ENCODE data around the gene RPL3.
"Not testable (repeated sequence)": the region's sequence is repeated elsewhere in the genome, so short reads cannot be mapped to it uniquely, and the experiment has no call there.

Gene RPL3

DNA sequence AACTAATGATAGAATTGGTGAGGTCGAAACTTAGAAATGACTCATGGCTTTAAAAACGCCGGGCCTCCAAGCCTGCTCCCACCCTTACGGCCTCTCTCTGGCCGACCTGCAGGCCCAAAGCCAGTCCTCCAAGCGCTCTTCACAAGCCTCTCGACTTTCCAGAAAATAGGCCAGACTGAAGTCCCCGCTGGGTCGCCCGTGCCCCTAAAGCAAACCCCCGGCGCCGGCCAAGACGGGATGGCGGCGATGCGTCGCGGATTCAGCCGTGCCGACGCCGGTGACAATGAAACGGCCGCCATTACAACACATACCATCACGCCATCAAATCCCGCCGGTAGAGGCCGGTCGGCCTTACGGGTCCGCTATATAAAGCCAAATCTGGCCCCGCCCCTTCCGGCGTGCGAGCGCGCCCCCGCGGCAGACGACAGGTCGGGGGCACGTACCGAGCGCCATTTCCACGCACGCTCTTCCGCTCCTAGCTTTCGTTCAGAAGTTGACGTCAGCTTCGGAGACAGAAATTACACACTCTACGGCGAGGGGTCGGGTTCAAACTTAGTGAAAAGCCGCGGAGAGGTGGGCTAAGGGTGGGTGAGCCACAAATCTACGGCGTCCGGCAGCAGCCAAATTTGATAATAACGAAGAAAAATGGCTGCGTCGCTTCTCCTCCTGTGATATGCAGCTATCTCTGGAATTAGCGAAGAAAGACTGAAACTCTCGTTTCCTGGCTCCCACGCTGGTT is at the start of gene RPL3:
Gene RPL3 (minus strand): TSS at position 340 of the 739 bp plus-strand sequence. CDS start 26 bp downstream, at position 314.
- DNase-seq (ENCODE audit: low read depth in 2 of 2, low spot score in 1 of 2): peak; percentile 96 to 97

GRCh38 chr22:39369186-39369585 is 49.8 kb upstream of the RPL3 start:
- no peak for DNase-seq (ENCODE audit: low read depth in 2 of 2, low spot score in 1 of 2)

DNA sequence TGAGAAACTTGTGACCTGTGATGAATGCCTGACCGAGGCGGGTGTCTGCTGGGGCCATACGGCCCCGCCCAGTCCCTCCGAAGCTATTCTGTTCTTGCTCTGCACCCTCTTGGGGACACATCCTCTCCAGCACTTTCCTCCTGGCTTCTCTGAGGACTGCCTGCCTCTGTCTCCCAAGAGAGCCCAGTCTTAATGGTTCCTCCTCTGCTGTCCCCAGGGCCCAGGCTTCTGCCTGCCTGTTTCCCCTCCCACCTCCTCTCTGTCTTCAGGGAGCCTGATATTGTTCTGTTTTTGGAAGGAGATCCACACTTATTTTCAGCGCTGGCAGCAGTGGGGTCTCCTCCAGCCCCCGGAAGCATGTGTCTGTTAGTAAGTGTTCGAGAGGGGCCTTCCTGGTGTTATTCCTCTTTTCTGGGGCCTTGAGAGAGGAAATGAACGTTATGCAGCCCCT is 49.1 kb upstream of the RPL3 start:
- no peak for DNase-seq (ENCODE audit: low read depth in 2 of 2, low spot score in 1 of 2)

GRCh38 chr22:39367035-39367434 is 47.6 kb upstream of the RPL3 start:
- DNase-seq (ENCODE audit: low read depth in 2 of 2, low spot score in 1 of 2): no peak

DNA sequence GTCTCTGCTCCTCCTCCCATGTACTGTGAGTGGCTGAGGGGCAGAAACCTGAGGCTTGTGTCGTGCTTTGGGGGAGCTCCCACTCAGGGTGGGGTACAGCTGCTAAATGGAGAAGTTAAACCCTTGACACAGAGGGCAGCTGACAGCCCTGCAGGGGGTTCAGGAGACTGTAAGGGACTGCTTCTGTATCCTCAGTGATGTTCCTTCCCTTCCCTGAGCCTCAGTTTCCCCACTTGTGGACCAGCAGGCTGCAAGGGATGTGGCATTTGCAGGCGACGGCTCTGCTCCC is 46.0 kb upstream of the RPL3 start:
- no peak for DNase-seq (ENCODE audit: low read depth in 2 of 2, low spot score in 1 of 2)

- no peak for DNase-seq (ENCODE audit: low read depth in 2 of 2, low spot score in 1 of 2)
These were observed 45.5 kb upstream of the RPL3 start for GRCh38 chr22:39364714-39365491.

DNA sequence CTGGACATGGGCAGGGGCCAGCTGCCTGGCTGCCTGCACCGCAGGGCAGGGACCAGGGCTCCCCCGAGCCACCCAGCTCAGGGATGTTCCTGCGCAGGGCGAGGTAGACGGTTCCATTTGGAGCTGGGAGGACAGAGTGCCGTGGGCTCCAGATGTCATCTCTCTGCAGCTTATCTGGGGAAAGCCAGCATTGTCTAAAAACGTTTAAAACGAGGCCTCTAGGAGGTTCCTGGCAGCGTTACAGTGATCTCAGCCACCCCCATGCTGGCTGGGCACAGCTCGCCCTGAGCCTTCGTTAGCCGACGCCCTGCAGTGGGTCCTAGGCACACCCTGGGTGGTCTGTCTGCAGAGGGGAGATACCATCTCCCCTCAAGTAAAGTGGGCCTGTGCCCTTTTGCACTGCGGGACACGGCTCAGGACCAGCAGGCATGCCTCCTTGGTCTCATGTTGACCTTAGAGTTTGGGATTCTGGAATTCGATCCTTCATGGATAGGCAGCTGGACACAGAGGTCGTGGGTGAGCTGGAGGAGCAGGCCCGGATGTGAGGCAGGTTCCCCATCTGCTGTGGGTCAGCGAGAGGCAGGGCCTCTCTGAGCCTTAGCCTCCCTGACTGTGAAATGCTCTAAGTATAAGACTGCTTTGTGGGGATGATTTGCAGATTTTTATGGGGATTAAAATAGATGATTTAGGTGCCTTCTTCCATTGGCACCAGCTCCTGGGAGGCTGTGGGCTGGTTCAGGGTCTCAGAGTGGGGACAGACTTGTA is 44.5 kb upstream of the RPL3 start:
- no peak for DNase-seq (ENCODE audit: low read depth in 2 of 2, low spot score in 1 of 2)

GRCh38 chr22:39362932-39363331 is 43.5 kb upstream of the RPL3 start:
- no peak for DNase-seq (ENCODE audit: low read depth in 2 of 2, low spot score in 1 of 2)

- no peak for DNase-seq (ENCODE audit: low read depth in 2 of 2, low spot score in 1 of 2)
These were observed 42.8 kb upstream of the RPL3 start for GRCh38 chr22:39362271-39362670.

DNA sequence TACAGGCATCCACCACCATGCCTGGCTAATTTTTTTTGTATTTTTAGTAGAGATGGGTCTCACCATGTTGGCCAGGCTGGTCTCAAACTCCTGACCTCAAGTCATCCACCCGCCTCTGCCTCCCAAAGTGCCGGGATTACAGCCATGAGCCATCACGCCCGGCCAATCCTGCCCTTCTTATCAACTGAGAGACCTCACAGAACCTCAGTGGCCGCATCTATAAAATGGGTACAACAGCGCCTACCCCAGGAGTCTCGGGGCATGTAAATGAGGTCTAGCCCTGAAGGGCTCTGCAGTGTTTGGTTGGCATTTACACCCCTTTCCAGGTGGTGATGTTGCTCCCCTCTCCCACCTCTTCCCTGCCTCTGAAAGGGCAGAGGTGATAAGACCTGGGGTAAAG is 42.1 kb upstream of the RPL3 start:
- no peak for DNase-seq (ENCODE audit: low read depth in 2 of 2, low spot score in 1 of 2)

DNA sequence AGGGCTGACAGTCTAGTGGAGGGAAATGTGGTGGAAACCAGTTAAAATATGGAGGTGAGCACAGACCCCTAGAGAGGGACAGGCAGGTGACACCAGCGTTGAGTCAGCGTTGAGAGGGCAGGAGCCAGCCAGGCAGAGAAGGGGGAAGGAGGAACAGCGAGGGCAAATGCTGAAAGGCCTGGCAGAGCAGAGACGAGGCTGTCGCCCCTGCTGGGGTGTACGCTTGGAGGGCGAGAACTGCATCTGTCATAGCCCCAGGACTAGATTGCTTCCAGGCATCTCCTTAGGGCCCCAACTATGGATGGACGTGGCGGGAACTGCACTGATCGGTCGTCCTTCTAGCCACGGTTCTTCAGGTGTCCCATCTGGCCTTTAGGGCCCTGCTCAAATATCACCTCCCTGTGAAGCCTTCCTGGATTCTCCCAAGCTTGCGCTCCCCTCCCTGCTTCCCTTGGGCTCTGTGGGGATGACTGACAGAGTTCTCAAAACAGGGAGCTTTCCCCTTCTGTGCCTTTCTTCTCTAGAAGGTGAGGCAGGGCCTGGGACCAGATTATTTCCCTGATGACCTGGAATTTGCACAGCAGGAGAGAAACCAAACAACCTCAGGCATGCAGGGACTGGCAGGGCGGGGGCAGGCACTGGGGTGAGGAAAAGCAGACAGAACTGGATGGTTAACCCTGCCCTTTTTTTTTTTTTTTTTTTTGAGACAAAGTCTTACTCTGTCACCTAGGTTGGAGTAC is 41.4 kb upstream of the RPL3 start:
- no peak for DNase-seq (ENCODE audit: low read depth in 2 of 2, low spot score in 1 of 2)

DNA sequence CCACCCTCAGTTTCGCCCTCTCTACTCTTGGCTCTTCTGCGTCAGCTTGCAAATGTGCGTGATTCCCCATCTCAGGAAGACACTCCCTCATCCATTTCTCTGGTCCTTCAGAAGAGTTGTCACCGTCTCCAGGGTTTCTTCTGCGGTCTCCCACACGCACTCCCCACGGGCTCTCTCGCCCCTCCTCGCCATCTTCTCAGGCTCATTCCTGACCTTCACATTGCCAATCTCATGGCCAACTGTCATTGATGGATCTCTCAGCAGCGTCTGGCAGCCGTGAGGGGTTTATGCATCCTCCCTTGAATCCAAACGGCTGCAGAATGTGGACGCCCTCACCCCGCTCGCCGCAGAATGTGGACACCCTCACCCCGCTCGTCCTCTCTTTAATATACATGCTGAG is 40.8 kb upstream of the RPL3 start:
- DNase-seq (ENCODE audit: low read depth in 2 of 2, low spot score in 1 of 2): no peak

- no peak for DNase-seq (ENCODE audit: low read depth in 2 of 2, low spot score in 1 of 2)
These were observed 40.3 kb upstream of the RPL3 start for GRCh38 chr22:39359659-39360195.

DNA sequence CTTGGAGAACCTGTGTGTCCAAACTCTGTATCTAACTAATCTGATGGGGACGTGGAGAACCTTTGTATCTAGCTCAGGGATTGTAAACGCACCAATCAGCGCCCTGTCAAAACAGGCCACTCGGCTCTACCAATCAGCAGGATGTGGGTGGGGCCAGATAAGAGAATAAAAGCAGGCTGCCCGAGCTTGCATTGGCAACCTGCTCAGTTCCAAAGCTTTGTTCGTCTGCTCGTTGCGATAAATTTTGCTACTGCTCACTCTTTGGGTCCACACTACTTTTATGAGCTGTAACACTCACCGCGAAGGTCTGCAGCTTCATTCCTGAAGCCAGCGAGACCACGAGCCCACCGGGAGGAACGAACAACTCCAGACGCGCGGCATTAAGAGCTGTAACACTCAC is 38.8 kb upstream of the RPL3 start:
- DNase-seq (ENCODE audit: low read depth in 2 of 2, low spot score in 1 of 2): not testable (repeated sequence)

DNA sequence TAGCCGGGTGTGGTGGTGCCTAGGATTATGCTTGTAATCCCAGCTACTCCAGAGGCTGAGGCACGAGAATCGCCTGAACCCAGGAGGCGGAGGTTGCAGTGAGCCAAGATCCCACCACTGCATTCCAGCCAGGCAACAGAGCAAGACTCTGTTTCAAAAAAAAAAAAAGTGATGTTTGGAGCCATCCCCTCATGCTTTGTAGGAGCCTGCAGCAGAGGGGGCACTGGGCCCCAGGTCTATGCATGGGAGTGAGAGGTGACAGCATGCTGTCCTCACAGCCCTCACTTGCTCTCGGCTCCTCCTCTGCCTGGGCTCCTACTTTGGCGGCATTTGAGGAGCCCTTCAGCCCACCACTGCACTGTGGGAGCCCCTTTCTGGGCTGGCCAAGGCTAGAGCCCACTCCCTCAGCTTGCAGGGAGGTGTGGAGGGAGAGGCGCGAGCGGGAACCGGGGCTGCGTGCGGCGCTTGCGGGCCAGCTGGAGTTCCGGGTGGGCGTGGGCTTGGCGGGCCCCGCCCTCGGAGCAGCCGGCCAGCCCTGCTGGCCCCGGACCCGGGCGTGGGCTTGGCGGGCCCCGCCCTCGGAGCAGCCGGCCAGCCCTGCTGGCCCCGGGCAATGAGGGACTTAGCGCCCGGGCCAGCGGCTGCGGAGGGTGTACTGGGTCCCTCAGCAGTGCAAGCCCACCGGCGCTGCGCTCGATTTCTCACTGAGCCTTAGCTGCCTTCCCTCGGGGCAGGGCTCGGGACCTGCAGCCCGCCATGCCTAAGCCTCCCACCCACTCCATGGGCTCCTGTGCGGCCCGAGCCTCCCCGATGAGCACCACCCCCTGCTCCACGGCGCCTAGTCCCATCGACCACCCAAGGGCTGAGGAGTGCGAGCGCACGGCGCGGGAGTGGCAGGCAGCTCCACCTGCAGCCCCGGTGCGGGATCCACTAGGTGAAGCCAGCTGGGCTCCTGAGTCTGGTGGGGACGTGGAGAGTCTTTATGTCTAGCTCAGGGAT is 38.0 kb upstream of the RPL3 start:
- not testable (repeated sequence) for DNase-seq (ENCODE audit: low read depth in 2 of 2, low spot score in 1 of 2)

DNA sequence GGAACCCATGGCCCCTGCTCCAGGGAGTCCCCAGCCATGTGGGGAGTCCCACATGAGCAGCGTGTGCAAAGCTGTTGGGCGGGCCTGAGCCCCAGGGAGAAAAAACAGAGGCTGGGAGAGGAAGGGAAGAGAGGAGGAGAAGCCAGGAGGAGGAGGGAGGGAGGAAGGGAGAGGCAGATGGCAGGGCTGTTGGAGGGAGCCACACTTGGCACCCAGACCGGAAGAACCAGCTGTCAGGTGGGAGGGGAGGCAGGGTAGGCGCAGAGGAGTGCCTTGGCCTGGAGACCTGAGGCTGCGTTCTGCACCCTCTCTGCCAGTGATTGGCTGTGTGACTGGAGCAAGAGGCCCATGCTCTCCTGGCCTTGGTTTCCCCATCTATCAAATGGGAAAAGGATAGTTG is 37.0 kb upstream of the RPL3 start:
- DNase-seq (ENCODE audit: low read depth in 2 of 2, low spot score in 1 of 2): no peak

GRCh38 chr22:39355805-39356204 is 36.4 kb upstream of the RPL3 start:
- not testable (repeated sequence) for DNase-seq (ENCODE audit: low read depth in 2 of 2, low spot score in 1 of 2)

DNA sequence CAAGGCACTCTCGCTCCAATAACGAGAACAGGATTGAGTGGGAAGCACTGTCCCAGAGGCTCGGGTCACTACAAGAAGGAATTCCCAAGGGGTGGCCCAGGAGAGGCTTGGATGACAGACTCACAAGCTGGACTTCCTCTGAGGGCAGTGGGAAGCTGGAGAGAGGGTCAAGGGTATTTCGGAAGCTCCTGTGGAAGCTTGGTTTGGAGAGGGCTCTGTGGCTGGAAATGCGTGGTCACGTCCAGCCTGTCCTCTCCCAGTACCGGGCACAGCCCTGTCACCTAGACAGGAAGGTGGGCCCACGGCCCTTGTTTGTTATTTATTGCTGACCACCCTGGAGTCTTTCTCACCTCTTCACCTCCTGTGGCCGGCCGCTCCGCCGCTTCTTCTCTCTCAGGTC is 35.7 kb upstream of the RPL3 start:
- no peak for DNase-seq (ENCODE audit: low read depth in 2 of 2, low spot score in 1 of 2)

DNA sequence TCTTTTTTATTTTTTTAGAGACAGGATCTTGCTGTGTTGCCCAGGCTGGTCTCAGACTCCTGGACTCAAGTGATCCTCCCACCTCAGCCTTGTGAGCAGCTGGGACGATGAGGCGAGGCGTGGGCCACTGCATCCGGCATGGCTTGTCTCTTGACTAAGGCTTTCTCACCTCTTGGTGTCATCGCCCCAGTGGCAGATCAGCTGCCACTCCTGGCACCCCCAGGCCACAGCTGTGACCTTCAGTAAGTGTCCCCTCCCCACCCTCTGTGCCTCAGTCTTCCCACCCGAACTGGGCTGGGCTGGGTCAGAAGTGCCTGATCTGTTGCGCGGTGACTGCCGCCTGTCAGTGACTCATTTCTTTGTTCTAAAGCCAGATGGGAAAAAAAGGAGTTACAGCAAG is 33.9 kb upstream of the RPL3 start:
- no peak for DNase-seq (ENCODE audit: low read depth in 2 of 2, low spot score in 1 of 2)
